SK-N-SH treated with all-trans-retinoic acid at 6 μM for 48 hours (cell line): Measurements from ENCODE around the gene ZW10.
"Not testable (repeated sequence)": the region's sequence is repeated elsewhere in the genome, so short reads cannot be mapped to it uniquely, and the experiment has no call there.

Source experiments
- ATAC-seq: fragments of 200-7000 bp; cut with Tn5 transposase; 3 replicates; pipeline ENCODE4 v1.9.1; 2020; ENCODE audit warnings: mild to moderate bottlenecking, moderate library complexity
- ARNTL ChIP-seq: fragments of 450-650 bp; formaldehyde crosslinking; IDR thresholded peaks from 2 replicates; pipeline ENCODE4 v1.5.0; 2020; ENCODE audit warnings: low read depth, mild to moderate bottlenecking, moderate library complexity, borderline replicate concordance
- BACH2 ChIP-seq: fragments of 250-450 bp; sonication (Bioruptor Pico); IDR thresholded peaks from 2 replicates; pipeline ENCODE4 v1.9.0; 2021; ENCODE audit warnings: mild to moderate bottlenecking, borderline replicate concordance
- CSDC2 ChIP-seq: fragments of 250-450 bp; sonication (Bioruptor Pico); IDR thresholded peaks from 2 replicates; pipeline ENCODE4 v1.5.0; 2020; ENCODE audit warnings: mild to moderate bottlenecking, moderate library complexity
- ESRRG ChIP-seq: fragments of 250-450 bp; sonication (Bioruptor Pico); IDR thresholded peaks from 2 replicates; pipeline ENCODE4 v1.6.1; 2021; ENCODE audit warnings: mild to moderate bottlenecking
- GLIS3 ChIP-seq: fragments of 250-450 bp; sonication (Bioruptor Pico); IDR thresholded peaks from 2 replicates; pipeline ENCODE4 v1.5.0; 2020; ENCODE audit warnings: mild to moderate bottlenecking, moderate library complexity
- ISL1 ChIP-seq: fragments of 250-450 bp; sonication (Bioruptor Pico); IDR thresholded peaks from 2 replicates; pipeline ENCODE4 v2.1.2; 2022; ENCODE audit warnings: mild to moderate bottlenecking, moderate library complexity
- OSR1 ChIP-seq: fragments of 250-450 bp; sonication (Bioruptor Pico); IDR thresholded peaks from 2 replicates; pipeline ENCODE4 v1.8.0; 2022; ENCODE audit warnings: moderate library complexity, mild to moderate bottlenecking, inconsistent platforms
- PPARA ChIP-seq: fragments of 250-450 bp; sonication (Bioruptor Pico); IDR thresholded peaks from 2 replicates; pipeline ENCODE4 v1.5.0; 2020; ENCODE audit warnings: mild to moderate bottlenecking, borderline replicate concordance
- SNAI2 ChIP-seq: fragments of 250-450 bp; sonication (Bioruptor Pico); IDR thresholded peaks from 2 replicates; pipeline ENCODE4 v1.5.0; 2020; ENCODE audit warnings: mild to moderate bottlenecking, moderate library complexity
- TCF4 ChIP-seq: fragments of 250-450 bp; sonication (Bioruptor Pico); IDR thresholded peaks from 2 replicates; pipeline ENCODE4 v1.8.0; 2021; ENCODE audit warnings: mild to moderate bottlenecking, moderate library complexity, borderline replicate concordance
- ZC3H10 ChIP-seq: fragments of 250-450 bp; sonication (Bioruptor Pico); IDR thresholded peaks from 2 replicates; pipeline ENCODE4 v1.5.1; 2021; ENCODE audit warnings: mild to moderate bottlenecking, moderate library complexity
- ZFP3 ChIP-seq: fragments of 250-450 bp; sonication (Bioruptor Pico); IDR thresholded peaks from 2 replicates; pipeline ENCODE4 v1.5.0; 2020; ENCODE audit warnings: mild to moderate bottlenecking, moderate library complexity
- ZFP30 ChIP-seq: fragments of 450-650 bp; formaldehyde crosslinking; IDR thresholded peaks from 2 replicates; pipeline ENCODE4 v1.5.0; 2022; ENCODE audit warnings: mild to moderate bottlenecking, moderate library complexity
- ZNF70 ChIP-seq: fragments of 450-650 bp; formaldehyde crosslinking; IDR thresholded peaks from 2 replicates; pipeline ENCODE4 v1.5.0; 2020; ENCODE audit warnings: mild to moderate bottlenecking, moderate library complexity
- ZNF8 ChIP-seq: fragments of 450-650 bp; formaldehyde crosslinking; IDR thresholded peaks from 2 replicates; pipeline ENCODE4 v1.5.0; 2020; ENCODE audit warnings: mild to moderate bottlenecking, moderate library complexity
- TF ChIP-seq, protein P1 (sequence below): fragments of 250-450 bp; sonication (Bioruptor Pico); IDR thresholded peaks from 2 replicates; pipeline ENCODE4 v1.5.0; 2020; ENCODE audit warnings: mild to moderate bottlenecking, moderate library complexity
- TF ChIP-seq, protein P2 (sequence below): fragments of 250-450 bp; sonication (Bioruptor Pico); IDR thresholded peaks from 2 replicates; pipeline ENCODE4 v1.5.1; 2020; ENCODE audit warnings: low read depth, mild to moderate bottlenecking, moderate library complexity
- TF ChIP-seq, protein P3 (sequence below): fragments of 250-450 bp; sonication (Bioruptor Pico); IDR thresholded peaks from 2 replicates; pipeline ENCODE4 v1.5.1; 2021; ENCODE audit warnings: mild to moderate bottlenecking, moderate library complexity
- TF ChIP-seq, protein P4 (sequence below): fragments of 250-450 bp; sonication (Bioruptor Pico); IDR thresholded peaks from 2 replicates; pipeline ENCODE4 v1.8.0; 2021; ENCODE audit warnings: low read depth, mild to moderate bottlenecking, moderate library complexity, borderline replicate concordance

Gene ZW10

DNA sequence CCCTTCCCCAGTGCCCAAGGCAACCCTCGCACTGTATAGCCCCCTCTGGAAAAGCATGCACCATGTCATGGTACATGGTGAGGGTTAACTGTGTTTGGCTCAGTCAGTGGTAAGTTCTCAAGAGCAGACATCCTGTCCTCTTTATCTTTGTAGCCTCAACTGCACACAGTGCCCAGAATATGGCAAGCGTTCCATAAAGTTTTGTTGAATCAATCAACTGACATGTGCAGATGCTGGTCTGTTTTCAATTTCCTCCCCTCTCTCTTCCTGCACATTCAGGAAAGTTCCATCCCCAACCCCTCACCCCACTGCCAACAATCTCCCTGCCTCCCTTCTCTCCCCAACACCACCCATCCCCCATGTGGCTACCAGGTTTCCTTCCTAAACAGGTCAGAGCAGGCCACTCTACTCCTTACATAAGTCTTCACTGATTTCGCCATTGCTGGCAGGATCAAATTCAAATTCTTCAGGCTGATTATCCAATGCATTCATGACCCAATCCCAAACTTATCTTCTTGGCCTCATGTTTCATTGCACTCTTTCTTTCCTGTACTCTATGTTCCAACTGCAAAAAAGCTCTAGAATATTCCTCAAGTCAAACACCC lies 51.9 kb downstream of the ZW10 start:
- ATAC-seq = no peak
- TF ChIP-seq, protein P1, sequence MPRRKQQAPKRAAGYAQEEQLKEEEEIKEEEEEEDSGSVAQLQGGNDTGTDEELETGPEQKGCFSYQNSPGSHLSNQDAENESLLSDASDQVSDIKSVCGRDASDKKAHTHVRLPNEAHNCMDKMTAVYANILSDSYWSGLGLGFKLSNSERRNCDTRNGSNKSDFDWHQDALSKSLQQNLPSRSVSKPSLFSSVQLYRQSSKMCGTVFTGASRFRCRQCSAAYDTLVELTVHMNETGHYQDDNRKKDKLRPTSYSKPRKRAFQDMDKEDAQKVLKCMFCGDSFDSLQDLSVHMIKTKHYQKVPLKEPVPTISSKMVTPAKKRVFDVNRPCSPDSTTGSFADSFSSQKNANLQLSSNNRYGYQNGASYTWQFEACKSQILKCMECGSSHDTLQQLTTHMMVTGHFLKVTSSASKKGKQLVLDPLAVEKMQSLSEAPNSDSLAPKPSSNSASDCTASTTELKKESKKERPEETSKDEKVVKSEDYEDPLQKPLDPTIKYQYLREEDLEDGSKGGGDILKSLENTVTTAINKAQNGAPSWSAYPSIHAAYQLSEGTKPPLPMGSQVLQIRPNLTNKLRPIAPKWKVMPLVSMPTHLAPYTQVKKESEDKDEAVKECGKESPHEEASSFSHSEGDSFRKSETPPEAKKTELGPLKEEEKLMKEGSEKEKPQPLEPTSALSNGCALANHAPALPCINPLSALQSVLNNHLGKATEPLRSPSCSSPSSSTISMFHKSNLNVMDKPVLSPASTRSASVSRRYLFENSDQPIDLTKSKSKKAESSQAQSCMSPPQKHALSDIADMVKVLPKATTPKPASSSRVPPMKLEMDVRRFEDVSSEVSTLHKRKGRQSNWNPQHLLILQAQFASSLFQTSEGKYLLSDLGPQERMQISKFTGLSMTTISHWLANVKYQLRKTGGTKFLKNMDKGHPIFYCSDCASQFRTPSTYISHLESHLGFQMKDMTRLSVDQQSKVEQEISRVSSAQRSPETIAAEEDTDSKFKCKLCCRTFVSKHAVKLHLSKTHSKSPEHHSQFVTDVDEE (CRISPR knock-in tag) = no peak
- TF ChIP-seq ZFP3 (CRISPR knock-in tag) (no peak), GLIS3 (CRISPR knock-in tag) (no peak), SNAI2 (no peak), ZC3H10 (CRISPR knock-in tag) (no peak), ISL1 (CRISPR knock-in tag) (no peak), ZFP30 (CRISPR knock-in tag) (no peak), CSDC2 (no peak), ZNF8 (CRISPR knock-in tag) (no peak), BACH2 (CRISPR knock-in tag) (no peak), ARNTL (no peak), PPARA (CRISPR knock-in tag) (no peak), TCF4 (CRISPR knock-in tag) (no peak), ESRRG (CRISPR knock-in tag) (no peak)
- TF ChIP-seq, protein P2, sequence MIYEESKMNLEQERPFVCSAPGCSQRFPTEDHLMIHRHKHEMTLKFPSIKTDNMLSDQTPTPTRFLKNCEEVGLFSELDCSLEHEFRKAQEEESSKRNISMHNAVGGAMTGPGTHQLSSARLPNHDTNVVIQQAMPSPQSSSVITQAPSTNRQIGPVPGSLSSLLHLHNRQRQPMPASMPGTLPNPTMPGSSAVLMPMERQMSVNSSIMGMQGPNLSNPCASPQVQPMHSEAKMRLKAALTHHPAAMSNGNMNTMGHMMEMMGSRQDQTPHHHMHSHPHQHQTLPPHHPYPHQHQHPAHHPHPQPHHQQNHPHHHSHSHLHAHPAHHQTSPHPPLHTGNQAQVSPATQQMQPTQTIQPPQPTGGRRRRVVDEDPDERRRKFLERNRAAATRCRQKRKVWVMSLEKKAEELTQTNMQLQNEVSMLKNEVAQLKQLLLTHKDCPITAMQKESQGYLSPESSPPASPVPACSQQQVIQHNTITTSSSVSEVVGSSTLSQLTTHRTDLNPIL (CRISPR knock-in tag) = no peak
- TF ChIP-seq, protein P3, sequence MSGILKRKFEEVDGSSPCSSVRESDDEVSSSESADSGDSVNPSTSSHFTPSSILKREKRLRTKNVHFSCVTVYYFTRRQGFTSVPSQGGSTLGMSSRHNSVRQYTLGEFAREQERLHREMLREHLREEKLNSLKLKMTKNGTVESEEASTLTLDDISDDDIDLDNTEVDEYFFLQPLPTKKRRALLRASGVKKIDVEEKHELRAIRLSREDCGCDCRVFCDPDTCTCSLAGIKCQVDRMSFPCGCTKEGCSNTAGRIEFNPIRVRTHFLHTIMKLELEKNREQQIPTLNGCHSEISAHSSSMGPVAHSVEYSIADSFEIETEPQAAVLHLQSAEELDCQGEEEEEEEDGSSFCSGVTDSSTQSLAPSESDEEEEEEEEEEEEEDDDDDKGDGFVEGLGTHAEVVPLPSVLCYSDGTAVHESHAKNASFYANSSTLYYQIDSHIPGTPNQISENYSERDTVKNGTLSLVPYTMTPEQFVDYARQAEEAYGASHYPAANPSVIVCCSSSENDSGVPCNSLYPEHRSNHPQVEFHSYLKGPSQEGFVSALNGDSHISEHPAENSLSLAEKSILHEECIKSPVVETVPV (CRISPR knock-in tag) = no peak

DNA sequence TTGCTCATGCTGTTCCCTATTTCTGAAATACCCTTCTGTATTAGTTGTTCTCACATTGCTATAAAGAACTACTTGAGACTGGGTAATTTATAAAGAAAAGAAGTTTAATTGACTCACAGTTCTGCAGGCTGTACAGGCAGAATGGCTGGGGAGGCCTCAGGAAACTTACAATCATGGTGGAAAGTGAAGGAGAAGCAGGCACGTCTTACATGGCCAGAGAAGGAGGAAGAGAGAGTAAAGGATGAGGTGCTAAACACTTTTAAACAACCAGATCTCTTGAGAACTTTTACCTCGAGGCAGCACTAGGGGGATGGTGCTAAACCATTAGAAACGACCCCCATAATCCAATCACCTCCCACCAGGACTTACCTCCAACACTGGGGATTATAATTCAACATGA lies 53.0 kb downstream of the ZW10 start:
- not testable (repeated sequence) for ATAC-seq

DNA sequence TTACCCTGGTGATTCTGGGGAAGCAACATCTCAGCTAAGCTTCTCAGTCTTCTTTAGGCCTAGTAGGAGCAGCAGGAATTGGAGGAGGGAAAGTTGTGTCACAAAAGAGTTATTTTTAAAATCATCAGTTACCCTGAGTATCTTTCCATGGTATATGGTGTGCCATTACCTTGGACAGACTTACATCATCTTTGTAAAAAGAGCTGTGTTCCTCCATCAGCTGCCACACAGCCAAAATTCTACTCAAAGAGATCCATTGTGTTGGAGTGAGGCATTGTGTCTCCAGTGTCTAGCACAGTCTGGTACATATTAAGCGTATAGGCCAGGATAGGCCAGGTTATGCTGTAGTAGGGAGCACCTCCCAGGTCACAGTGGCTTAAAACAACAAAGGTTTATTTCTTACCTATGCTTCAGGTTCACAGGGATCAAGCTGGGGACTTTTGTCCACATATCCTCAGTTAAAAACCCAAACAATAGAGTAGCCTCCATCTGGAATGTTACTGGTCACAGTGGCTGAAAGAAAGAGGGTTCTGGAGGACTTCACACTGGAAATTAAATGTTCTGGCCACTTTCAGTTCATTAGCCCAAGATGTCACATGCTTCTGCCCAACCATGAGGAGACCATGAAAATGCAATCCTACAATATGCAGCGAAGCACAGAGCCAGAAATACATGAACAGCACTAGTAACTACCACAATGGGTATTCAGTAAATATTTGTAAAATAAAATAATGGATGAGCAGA lies 57.4 kb downstream of the ZW10 start:
- no peak for ATAC-seq
- TF ChIP-seq ESRRG (CRISPR knock-in tag) = no peak
- TF ChIP-seq OSR1 (CRISPR knock-in tag) = no peak
- no peak for TF ChIP-seq ARNTL
- TF ChIP-seq ZC3H10 (CRISPR knock-in tag) = no peak
- TF ChIP-seq TCF4 (CRISPR knock-in tag) = no peak
- TF ChIP-seq ISL1 (CRISPR knock-in tag) = no peak
- TF ChIP-seq ZNF8 (CRISPR knock-in tag) = no peak
- TF ChIP-seq, protein P1 (CRISPR knock-in tag) = no peak
- no peak for TF ChIP-seq SNAI2
- TF ChIP-seq, protein P3 (CRISPR knock-in tag) = no peak
- no peak for TF ChIP-seq PPARA (CRISPR knock-in tag)
- TF ChIP-seq ZFP3 (CRISPR knock-in tag) = no peak
- TF ChIP-seq CSDC2 = no peak
- TF ChIP-seq ZNF70 (CRISPR knock-in tag) = no peak
- TF ChIP-seq ZFP30 (CRISPR knock-in tag) = no peak
- TF ChIP-seq BACH2 (CRISPR knock-in tag) = no peak
- TF ChIP-seq, protein P4, sequence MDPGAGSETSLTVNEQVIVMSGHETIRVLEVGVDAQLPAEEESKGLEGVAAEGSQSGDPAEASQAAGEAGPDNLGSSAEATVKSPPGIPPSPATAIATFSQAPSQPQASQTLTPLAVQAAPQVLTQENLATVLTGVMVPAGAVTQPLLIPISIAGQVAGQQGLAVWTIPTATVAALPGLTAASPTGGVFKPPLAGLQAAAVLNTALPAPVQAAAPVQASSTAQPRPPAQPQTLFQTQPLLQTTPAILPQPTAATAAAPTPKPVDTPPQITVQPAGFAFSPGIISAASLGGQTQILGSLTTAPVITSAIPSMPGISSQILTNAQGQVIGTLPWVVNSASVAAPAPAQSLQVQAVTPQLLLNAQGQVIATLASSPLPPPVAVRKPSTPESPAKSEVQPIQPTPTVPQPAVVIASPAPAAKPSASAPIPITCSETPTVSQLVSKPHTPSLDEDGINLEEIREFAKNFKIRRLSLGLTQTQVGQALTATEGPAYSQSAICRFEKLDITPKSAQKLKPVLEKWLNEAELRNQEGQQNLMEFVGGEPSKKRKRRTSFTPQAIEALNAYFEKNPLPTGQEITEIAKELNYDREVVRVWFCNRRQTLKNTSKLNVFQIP (CRISPR knock-in tag) = no peak
- no peak for TF ChIP-seq GLIS3 (CRISPR knock-in tag)
